HepG2 (cell line): ENCODE data around the gene SH3D19. TPM values are rescaled to one million over a fixed set of nuclear protein-coding genes. Genes with fewer than 3 reads are reported as not detected.
A peak's percentile ranks its signal among the peaks of the same experiment; 100 is the strongest.

Source experiments
- ATF1 ChIP-seq: IDR thresholded peaks from 2 replicates; pipeline ENCODE4 v1.6.1; 2016; ENCODE audit warnings: mild to moderate bottlenecking, control low read depth
- CHD4 ChIP-seq: fragments of 200-600 bp; sonication (generic); IDR thresholded peaks from 2 replicates; pipeline ENCODE4 v1.7.0; 2017; ENCODE audit warnings: mild to moderate bottlenecking, low read length, borderline replicate concordance
- ETS1 ChIP-seq: sonication (generic); formaldehyde crosslinking; IDR thresholded peaks from 2 replicates; pipeline ENCODE4 v1.4.0; 2020; ENCODE audit warnings: missing genetic modification reagents
- FUBP1 ChIP-seq: sonication (generic); formaldehyde crosslinking; IDR thresholded peaks from 2 replicates; pipeline ENCODE4 v1.5.1; 2020; ENCODE audit warnings: missing genetic modification reagents, mild to moderate bottlenecking, borderline replicate concordance
- GLI4 ChIP-seq: sonication (generic); formaldehyde crosslinking; IDR thresholded peaks from 2 replicates; pipeline ENCODE4 v1.5.1; 2020; ENCODE audit warnings: missing genetic modification reagents, mild to moderate bottlenecking, moderate library complexity, borderline replicate concordance
- GMEB1 ChIP-seq: sonication (generic); formaldehyde crosslinking; IDR thresholded peaks from 2 replicates; pipeline ENCODE4 v1.5.1; 2020; ENCODE audit warnings: missing genetic modification reagents, mild to moderate bottlenecking, borderline replicate concordance
- MAZ ChIP-seq, 2 experiments: sonication (generic) in 1 of 2; formaldehyde crosslinking in 1 of 2; IDR thresholded peaks; 2 replicates each; pipeline versions ENCODE4 v1.5.0 to v1.6.1; 2012 to 2020; ENCODE audit warnings: low read depth in 2 of 2, mild to moderate bottlenecking in 2 of 2, borderline replicate concordance in 1 of 2, improper control_type of control experiment in 1 of 2, low read length in 1 of 2, missing genetic modification reagents in 1 of 2, moderate library complexity in 1 of 2
- NFRKB ChIP-seq: fragments of 450-650 bp; IDR thresholded peaks from 2 replicates; pipeline ENCODE4 v1.6.1; 2017
- STAG1 ChIP-seq: sonication (generic); formaldehyde crosslinking; IDR thresholded peaks from 2 replicates; pipeline ENCODE4 v1.4.0; 2020; ENCODE audit warnings: missing genetic modification reagents
- ZBTB34 ChIP-seq: sonication (generic); formaldehyde crosslinking; IDR thresholded peaks from 2 replicates; pipeline ENCODE4 v1.8.0; 2022; ENCODE audit warnings: mild to moderate bottlenecking, missing genetic modification reagents
- ZHX2 ChIP-seq, 2 experiments: sonication (generic) in 1 of 2; formaldehyde crosslinking in 1 of 2; IDR thresholded peaks; 2 replicates each; pipeline versions ENCODE4 v1.6.1 to v1.9.0; 2014 to 2022; ENCODE audit warnings: antibody characterized with exemption in 1 of 2, borderline replicate concordance in 1 of 2, inconsistent platforms in 1 of 2, low read depth in 1 of 2, missing genetic modification reagents in 1 of 2
- ZIK1 ChIP-seq: sonication (generic); formaldehyde crosslinking; IDR thresholded peaks from 2 replicates; pipeline ENCODE4 v1.5.0; 2020; ENCODE audit warnings: mild to moderate bottlenecking, low read depth, missing genetic modification reagents, borderline replicate concordance
- ZNF598 ChIP-seq: sonication (generic); formaldehyde crosslinking; IDR thresholded peaks from 2 replicates; pipeline ENCODE4 v1.5.1; 2020; ENCODE audit warnings: mild to moderate bottlenecking, missing genetic modification reagents, borderline replicate concordance
- polyA plus RNA-seq, 8 experiments: library from polyadenylated mRNA; depleted of rRNA in 3 of 8; stranded (reverse) in 7 of 8; unstranded in 1 of 8; fragments of >200 nt; fragmentation: Illumina TruSeq in 4 of 8; extraction: Trizol in 4 of 8; gene quantifications; 2 replicates each; pipeline versions ENCODE4 v1.2.1 to v1.2.3, GENCODE V29; 2011 to 2016; ENCODE audit warnings: low read depth in 4 of 8, missing spikeins in 1 of 8, mixed read lengths in 1 of 8; ENCODE audit not compliant: insufficient read depth in 1 of 8
- total RNA-seq, 5 experiments: library from RNA; depleted of rRNA; stranded (reverse); fragments of >200 nt; fragmentation: Illumina TruSeq; extraction: Trizol; gene quantifications; 2 replicates each; pipeline ENCODE4 v1.2.3, GENCODE V29; 2016; ENCODE audit warnings: low read depth in 1 of 5

The SH3D19 gene
- total and polyA plus RNA-seq, 2 of the 13 experiments (the other 11 are each of a cell fraction or from before 2014, with no cell fraction given), result 31.2 to 38.0 TPM

- TF ChIP-seq ZHX2 (IDR thresholded peaks at IDR 0.05; ENCODE audit: low read depth) (no peak), ZHX2 (CRISPR knock-in tag; IDR thresholded peaks at IDR 0.05; ENCODE audit: borderline replicate concordance) (0 out of 2 replicates have a peak, but pooled peaks have one; percentile 44), ZIK1 (CRISPR knock-in tag) (peak; percentile 59; the same call in 1 of the 2 replicates), ZBTB34 (CRISPR knock-in tag) (peak; percentile 81; the same call in 1 of the 2 replicates), STAG1 (no peak; the same call in 1 of the 2 replicates), NFRKB (no peak), MAZ (IDR thresholded peaks at IDR 0.05; ENCODE audit: borderline replicate concordance, low read depth, low read length) (peak; percentile 84; the same call in 1 of the 2 replicates), MAZ (CRISPR knock-in tag; IDR thresholded peaks at IDR 0.05; ENCODE audit: low read depth) (peak; percentile 73), GLI4 (CRISPR knock-in tag) (no peak), ZNF598 (no peak), GMEB1 (CRISPR knock-in tag) (peak; percentile 64; the same call in 1 of the 2 replicates), ETS1 (CRISPR knock-in tag) (no peak), ATF1 (CRISPR knock-in tag) (peak; percentile 75), CHD4 (0 out of 2 replicates have a peak, but pooled peaks have one; percentile 66), FUBP1 (CRISPR knock-in tag) (no peak)
Observed at GRCh38 chr4:151325111-151325948, at the start of gene SH3D19 (continued).
